Neural cell (in vitro differentiated cells): ENCODE data around the gene PPM1D. TPM values are rescaled to one million over a fixed set of nuclear protein-coding genes. Genes with fewer than 3 reads are reported as not detected.

Experiments used
- H2AFZ ChIP-seq: fragments of 200-600, 300-800 bp; sonication (generic), shearing (Covaris generic); 2 replicates; pipeline ENCODE4 v1.6.0; 2014; ENCODE audit warnings: low read depth, mild to moderate bottlenecking, antibody characterized with exemption, low read length, moderate library complexity
- H3F3A ChIP-seq: fragments of 200-600 bp; shearing (Covaris generic); 2 replicates; pipeline ENCODE4 v1.6.1; 2016; ENCODE audit warnings: mild to moderate bottlenecking, moderate library complexity, mixed read lengths, antibody characterized with exemption, low read length; ENCODE audit not compliant: insufficient read depth, poor library complexity, severe bottlenecking
- H3K27ac ChIP-seq: fragments of 200-600, 300-800 bp; sonication (generic), shearing (Covaris generic); 2 replicates; pipeline ENCODE4 v1.5.1; 2014; ENCODE audit warnings: mild to moderate bottlenecking, low read length, moderate library complexity
- H3K27me3 ChIP-seq: fragments of 300-800, 200-600 bp; sonication (generic), shearing (Covaris generic); 2 replicates; pipeline ENCODE4 v1.6.0; 2014; ENCODE audit warnings: mild to moderate bottlenecking, low read depth, low read length, moderate library complexity; ENCODE audit not compliant: insufficient read depth
- H3K36me3 ChIP-seq: fragments of 300-800, 200-600 bp; sonication (generic), shearing (Covaris generic); 2 replicates; pipeline ENCODE4 v1.5.1; 2014; ENCODE audit warnings: mild to moderate bottlenecking, antibody characterized with exemption, low read length, moderate library complexity; ENCODE audit not compliant: insufficient read depth
- H3K4me2 ChIP-seq: fragments of 300-800, 200-600 bp; sonication (generic), shearing (Covaris generic); 2 replicates; pipeline ENCODE4 v1.6.0; 2014; ENCODE audit warnings: mild to moderate bottlenecking, low read length
- H3K4me3 ChIP-seq: fragments of 300-800, 200-600 bp; sonication (generic), shearing (Covaris generic); 2 replicates; pipeline ENCODE4 v1.5.1; 2014; ENCODE audit warnings: mild to moderate bottlenecking, low read length, moderate library complexity
- H3K79me2 ChIP-seq: fragments of 200-600 bp; shearing (Covaris generic); replicated peaks from 2 replicates; pipeline ENCODE4 v1.6.0; 2014; ENCODE audit warnings: mild to moderate bottlenecking, low read length, moderate library complexity; ENCODE audit not compliant: insufficient read depth
- H3K9ac ChIP-seq: fragments of 300-800, 200-600 bp; sonication (generic), shearing (Covaris generic); 2 replicates; pipeline ENCODE4 v1.6.1; 2016; ENCODE audit warnings: mild to moderate bottlenecking, low read length, mixed read lengths
- H3K9me2 ChIP-seq: fragments of 200-600 bp; shearing (Covaris generic); 2 replicates; pipeline ENCODE4 v1.6.1; 2016; ENCODE audit warnings: mild to moderate bottlenecking, low read length, mixed read lengths; ENCODE audit not compliant: insufficient read depth
- H3K9me3 ChIP-seq: fragments of 200-600, 300-800 bp; sonication (generic), shearing (Covaris generic); 2 replicates; pipeline ENCODE4 v1.6.1; 2016; ENCODE audit warnings: mild to moderate bottlenecking, mixed run types, low read length, moderate library complexity, mixed read lengths
- H4K20me1 ChIP-seq: fragments of 200-600 bp; shearing (Covaris generic); 2 replicates; pipeline ENCODE4 v1.6.1; 2016; ENCODE audit warnings: mild to moderate bottlenecking, mixed run types; ENCODE audit not compliant: insufficient read depth
- CTCF ChIP-seq: fragments of 450-650 bp; IDR thresholded peaks from 2 replicates; pipeline ENCODE4 v1.5.1; 2014; ENCODE audit warnings: antibody characterized with exemption, mild to moderate bottlenecking, moderate library complexity; ENCODE audit not compliant: poor library complexity, severe bottlenecking
- EP300 ChIP-seq: fragments of 450-650 bp; conservative IDR thresholded peaks from 2 replicates; pipeline ENCODE4 v1.6.1; 2014; ENCODE audit warnings: antibody characterized with exemption, mild to moderate bottlenecking, moderate library complexity; ENCODE audit not compliant: poor library complexity, severe bottlenecking
- EZH2 ChIP-seq: fragments of 200-600, 300-800 bp; shearing (Covaris generic), sonication (generic); IDR thresholded peaks from 2 replicates; pipeline ENCODE4 v1.6.1; 2014; ENCODE audit warnings: antibody characterized with exemption, low read length, borderline replicate concordance, mild to moderate bottlenecking; ENCODE audit not compliant: insufficient read depth, poor library complexity, severe bottlenecking
- MXI1 ChIP-seq: fragments of 450-650 bp; conservative IDR thresholded peaks from 2 replicates; pipeline ENCODE4 v1.6.1; 2014; ENCODE audit warnings: antibody characterized with exemption, mild to moderate bottlenecking; ENCODE audit not compliant: poor library complexity, severe bottlenecking
- POLR2AphosphoS5 ChIP-seq: IDR thresholded peaks from 2 replicates; pipeline ENCODE4 v1.6.1; 2012
- RAD21 ChIP-seq: fragments of 450-650 bp; conservative IDR thresholded peaks from 2 replicates; pipeline ENCODE4 v1.6.1; 2014; ENCODE audit warnings: antibody characterized with exemption, mild to moderate bottlenecking, moderate library complexity
- REST ChIP-seq: IDR thresholded peaks from 2 replicates; pipeline ENCODE4 v1.6.1; 2012; ENCODE audit warnings: borderline replicate concordance
- SMC3 ChIP-seq: fragments of 450-650 bp; conservative IDR thresholded peaks from 2 replicates; pipeline ENCODE4 v1.6.1; 2014; ENCODE audit warnings: antibody characterized with exemption, mild to moderate bottlenecking, moderate library complexity; ENCODE audit not compliant: poor library complexity
- TAF1 ChIP-seq: IDR thresholded peaks from 2 replicates; pipeline ENCODE4 v1.6.1; 2012; ENCODE audit warnings: low read depth
- polyA plus RNA-seq: library from polyadenylated mRNA; depleted of rRNA; stranded (reverse); fragments of >200 nt; gene quantifications from 2 replicates; pipeline ENCODE4 v1.2.3, GENCODE V29; 2014

PPM1D gene
- polyA plus RNA-seq, 1 donor from 2014 or later: 14.7 TPM

- no peak for TF ChIP-seq EZH2
- TF ChIP-seq TAF1: no peak
- no peak for TF ChIP-seq RAD21
- no peak for TF ChIP-seq REST
- TF ChIP-seq EP300: no peak
- TF ChIP-seq SMC3: no peak
- TF ChIP-seq MXI1: no peak
- no peak for TF ChIP-seq CTCF
- no peak for TF ChIP-seq POLR2AphosphoS5
- H3K9ac ChIP-seq: no peak overlapping the region
- no peak overlapping the region for H3K4me2 ChIP-seq
- no peaks in the 10 kb centered on the region for H3F3A ChIP-seq
- H3K27ac ChIP-seq: no peak overlapping the region
- no peaks in the 10 kb centered on the region for H3K79me2 ChIP-seq
- no peaks in the 10 kb centered on the region for H4K20me1 ChIP-seq
- H3K9me3 ChIP-seq: no peaks in the 10 kb centered on the region
- H3K27me3 ChIP-seq: no peaks in the 10 kb centered on the region
- H3K4me3 ChIP-seq: no peak overlapping the region
- no peaks in the 10 kb centered on the region for H3K9me2 ChIP-seq
- no peak overlapping the region for H2AFZ ChIP-seq
- no peaks in the 10 kb centered on the region for H3K36me3 ChIP-seq
These were observed 96.0 kb downstream of the PPM1D start for GRCh38 chr17:60695960-60696359.

- Histone ChIP-seq H4K20me1 (no peaks in the 10 kb centered on the region), H3K4me3 (no peak overlapping the region), H3K79me2 (no peaks in the 10 kb centered on the region), H3K9me2 (no peaks in the 10 kb centered on the region), H3F3A (no peaks in the 10 kb centered on the region), H3K27ac (no peak overlapping the region), H3K9ac (no peak overlapping the region), H3K36me3 (no peaks in the 10 kb centered on the region), H2AFZ (no peak overlapping the region), H3K27me3 (no peaks in the 10 kb centered on the region), H3K9me3 (no peaks in the 10 kb centered on the region), H3K4me2 (no peak overlapping the region)
- no peak for TF ChIP-seq EZH2
- no peak for TF ChIP-seq EP300
- no peak for TF ChIP-seq TAF1
- TF ChIP-seq SMC3: no peak
- no peak for TF ChIP-seq POLR2AphosphoS5
- TF ChIP-seq CTCF: no peak
- TF ChIP-seq REST: no peak
- TF ChIP-seq MXI1: no peak
- TF ChIP-seq RAD21: no peak
These were observed 99.1 kb downstream of the PPM1D start for GRCh38 chr17:60699090-60699489.
